DMS 273 treated with DMSO at 0.1 percent for 48 hours (cell line): ENCODE measurements around the gene CPA5.
A peak's percentile ranks its signal among the peaks of the same experiment; 100 is the strongest.

Experiments used
- DNase-seq: peaks from one replicate; lab custom pipeline; 2025; lab: John Stamatoyannopoulos, UW

The CPA5 gene

GRCh38 chr7:130397051-130397757 is 52.6 kb downstream of the CPA5 start:
- no peak for DNase-seq

- DNase-seq: no peak
These were observed 53.1 kb downstream of the CPA5 start for GRCh38 chr7:130397758-130398073.

GRCh38 chr7:130398526-130399090 is 54.0 kb downstream of the CPA5 start:
- no peak for DNase-seq

DNA sequence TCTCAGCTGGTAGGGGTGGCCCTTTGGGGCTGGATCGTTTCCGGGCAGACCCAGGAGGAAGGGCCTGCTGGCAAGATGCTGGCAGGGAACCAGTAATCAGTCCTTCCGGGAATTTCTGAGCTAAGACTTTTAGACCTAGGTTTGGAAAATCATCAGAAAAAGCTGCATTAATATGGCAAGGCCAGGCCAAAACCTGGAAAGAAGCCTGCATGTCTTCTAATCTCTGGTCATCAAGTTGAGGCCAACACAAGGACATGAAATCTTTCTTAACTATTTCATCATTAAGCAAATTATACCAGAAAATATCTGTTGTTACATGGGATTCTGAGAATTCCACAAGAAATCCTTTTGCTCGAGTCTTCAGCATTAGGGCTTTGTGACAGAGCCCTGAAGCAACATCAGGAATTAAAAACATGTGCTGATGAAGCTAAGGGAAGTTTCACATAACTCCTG is 55.5 kb downstream of the CPA5 start:
- DNase-seq: no peak

GRCh38 chr7:130401101-130401500 is 56.5 kb downstream of the CPA5 start:
- no peak for DNase-seq

DNA sequence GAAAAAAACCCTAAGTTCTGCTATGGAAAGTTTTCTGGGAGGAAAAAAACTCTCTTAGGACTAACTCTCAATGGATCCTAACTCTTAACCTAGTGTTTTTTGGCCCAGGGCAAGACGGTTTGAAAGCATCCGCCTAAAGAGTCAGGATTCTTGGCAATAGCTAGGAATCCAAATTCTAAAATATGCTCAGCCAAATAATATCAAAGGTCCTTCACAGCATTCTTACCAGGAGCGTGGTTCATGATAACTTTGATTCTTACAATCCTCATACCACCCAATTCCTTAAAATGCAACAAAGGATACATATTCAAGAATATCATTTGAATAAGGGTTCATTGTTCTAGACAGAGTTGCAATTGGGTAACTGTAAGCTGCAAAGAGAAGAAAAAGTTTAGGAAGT is 57.0 kb downstream of the CPA5 start:
- DNase-seq: no peak

GRCh38 chr7:130405003-130405402 is 60.4 kb downstream of the CPA5 start:
- no peak for DNase-seq

- peak; percentile 71 for DNase-seq
These were observed 64.6 kb downstream of the CPA5 start for GRCh38 chr7:130409067-130409711.

- DNase-seq: no peak
These were observed 65.1 kb downstream of the CPA5 start for GRCh38 chr7:130409712-130410072.

- no peak for DNase-seq
These were observed 66.4 kb downstream of the CPA5 start for GRCh38 chr7:130410868-130411541.

DNA sequence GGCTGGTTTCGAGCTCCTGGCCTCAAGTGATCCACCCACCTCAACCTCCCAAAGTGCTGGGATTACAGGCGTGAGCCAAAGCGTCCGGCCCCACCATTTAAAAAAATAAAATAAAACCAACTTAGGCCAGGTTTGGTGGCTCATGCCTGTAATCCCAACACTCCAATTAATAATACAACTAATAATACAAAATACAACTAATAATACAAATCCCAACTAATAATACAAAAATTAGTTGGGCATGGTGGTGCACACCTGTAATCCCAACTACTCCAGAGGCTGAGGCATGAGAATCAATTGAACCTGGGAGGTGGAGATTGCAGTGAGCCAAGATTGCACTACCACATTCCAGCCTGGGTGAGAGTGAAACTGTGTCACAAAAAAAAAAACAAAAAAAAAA is 68.6 kb downstream of the CPA5 start:
- no peak for DNase-seq

GRCh38 chr7:130415006-130415405 is 70.4 kb downstream of the CPA5 start:
- no peak for DNase-seq

DNA sequence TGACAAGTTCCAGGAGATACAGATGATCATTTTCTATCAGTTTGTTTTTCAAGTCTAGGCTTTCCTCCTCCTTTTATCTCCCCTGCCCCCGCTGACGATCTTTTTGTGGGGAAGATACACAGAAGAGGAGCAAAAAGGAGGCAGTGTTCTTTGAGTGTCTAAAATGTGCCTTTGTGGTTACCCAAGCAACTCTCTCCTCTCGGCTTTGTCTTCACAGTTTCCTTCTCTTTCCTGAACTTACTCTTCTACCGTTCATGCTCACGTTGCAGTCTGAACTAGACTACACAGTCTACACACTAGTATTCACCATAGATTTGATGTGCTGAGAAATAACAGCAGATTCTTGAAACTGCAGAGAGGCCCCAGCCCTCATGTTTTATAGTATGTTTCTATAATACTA is 72.6 kb downstream of the CPA5 start:
- no peak for DNase-seq

DNA sequence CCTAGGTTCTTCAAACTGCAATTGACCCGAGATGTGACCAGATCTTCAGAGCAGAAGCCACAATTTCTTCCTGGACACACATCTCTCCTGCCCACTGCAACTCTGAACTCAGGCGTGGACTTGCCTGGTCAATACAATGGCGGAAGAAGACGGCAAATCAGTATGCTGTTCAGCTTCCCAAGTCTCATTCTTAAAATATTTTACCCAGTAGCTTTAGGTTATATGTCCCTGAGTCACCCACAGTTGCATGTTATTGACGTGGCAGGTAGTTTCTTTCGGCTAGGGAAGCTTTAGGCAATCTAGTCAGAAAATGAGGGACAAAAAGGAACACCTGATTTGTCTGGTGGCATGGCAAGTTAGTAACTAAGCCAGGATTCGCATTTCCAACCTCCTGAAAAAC is 73.7 kb downstream of the CPA5 start:
- no peak for DNase-seq
